ENCODE data around the gene AGPAT3.
A peak's percentile ranks its signal among the peaks of the same experiment; 100 is the strongest.

Gene AGPAT3

GRCh38 chr21:43911015-43911934 lies 46.3 kb downstream of the AGPAT3 start:
- no peak overlapping the region for H3K4me3 ChIP-seq (replicated peaks in 1 of 2; ENCODE audit: low read depth in 2 of 2, low read length in 2 of 2)
- DNase-seq (ENCODE audit: low read depth in 2 of 2) = peak in 1 of 2 donors; percentile 11
- no peak for TF ChIP-seq CTCF (IDR thresholded peaks at IDR 0.05; ENCODE audit: low read depth, low read length)

DNA sequence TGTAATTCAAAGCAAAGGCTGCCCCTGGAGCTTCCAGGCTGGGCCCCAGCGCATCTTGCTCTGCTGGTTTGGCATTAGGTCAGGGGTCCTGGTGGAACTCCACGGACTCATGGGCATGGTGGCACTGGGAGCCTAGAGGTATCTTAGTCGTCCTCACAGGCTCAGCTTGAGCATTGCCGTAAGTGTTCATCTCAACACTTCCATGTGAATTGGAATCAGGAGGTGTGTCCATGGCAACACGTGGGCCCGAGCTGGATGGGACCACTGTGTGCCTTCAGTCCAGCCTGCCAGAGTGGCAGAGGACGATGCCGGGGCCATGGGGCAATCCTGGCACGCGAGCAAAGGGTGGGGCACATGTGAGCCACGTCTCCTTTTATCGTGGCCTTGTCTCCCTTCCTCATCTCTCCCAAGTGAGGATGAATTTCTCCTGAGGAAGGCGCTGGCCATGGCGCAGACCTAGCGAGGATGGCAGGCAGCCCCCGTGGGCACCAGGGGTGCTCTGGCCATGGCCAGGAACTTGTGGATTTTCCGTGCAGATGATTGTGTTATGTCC lies 47.0 kb downstream of the AGPAT3 start:
- no peak for DNase-seq (ENCODE audit: low read depth in 2 of 2)
- TF ChIP-seq CTCF (IDR thresholded peaks at IDR 0.05; ENCODE audit: low read depth, low read length) = no peak
- no peak overlapping the region for H3K4me3 ChIP-seq (replicated peaks in 1 of 2; ENCODE audit: low read depth in 2 of 2, low read length in 2 of 2)

DNA sequence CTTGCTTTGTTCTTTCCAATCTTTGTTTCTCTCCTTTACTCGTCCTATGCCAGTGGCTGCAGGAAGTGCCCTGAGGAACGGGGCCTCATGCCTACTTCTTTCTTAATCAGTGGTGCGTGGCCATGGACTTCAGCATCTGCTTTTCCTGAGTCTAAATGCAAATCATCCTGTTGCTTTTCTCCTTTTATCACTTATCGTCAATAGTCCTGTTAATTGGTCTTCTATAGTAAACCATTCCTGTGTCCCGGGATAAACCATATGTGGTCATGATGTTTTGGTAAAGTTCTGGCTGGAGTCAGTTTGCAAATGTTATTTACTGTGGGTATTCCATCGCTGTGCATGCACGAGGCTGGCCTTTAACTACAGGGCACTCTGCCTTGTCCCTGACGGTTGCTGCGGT lies 47.5 kb downstream of the AGPAT3 start:
- TF ChIP-seq CTCF (IDR thresholded peaks at IDR 0.05; ENCODE audit: low read depth, low read length) = no peak
- DNase-seq (ENCODE audit: low read depth in 2 of 2) = no peak
- no peak overlapping the region for H3K4me3 ChIP-seq (replicated peaks in 1 of 2; ENCODE audit: low read depth in 2 of 2, low read length in 2 of 2)

GRCh38 chr21:43912910-43913309 lies 47.9 kb downstream of the AGPAT3 start:
- DNase-seq (ENCODE audit: low read depth in 2 of 2) = no peak
- TF ChIP-seq CTCF (IDR thresholded peaks at IDR 0.05; ENCODE audit: low read depth, low read length) = no peak
- H3K4me3 ChIP-seq (replicated peaks in 1 of 2; ENCODE audit: low read depth in 2 of 2, low read length in 2 of 2) = no peak overlapping the region

DNA sequence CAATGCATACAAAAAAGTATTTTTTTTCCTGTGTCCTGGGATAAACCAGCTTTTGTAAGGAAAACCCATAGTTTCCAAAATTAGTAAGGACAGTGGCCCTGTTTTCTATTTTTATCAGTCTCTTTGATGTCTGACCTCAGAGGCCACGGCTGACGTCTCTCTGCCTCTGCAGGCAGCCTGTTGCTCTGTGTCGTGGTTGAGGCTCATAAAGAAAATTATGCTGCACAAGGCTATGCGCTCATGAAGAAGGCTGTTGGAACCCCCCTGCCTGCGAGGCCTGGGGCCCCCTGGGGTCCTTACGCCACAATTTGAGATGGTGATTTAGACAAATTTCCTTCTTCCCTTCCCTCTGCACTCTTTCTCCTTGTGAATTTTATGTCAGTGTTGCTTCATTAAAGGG lies 48.9 kb downstream of the AGPAT3 start:
- H3K4me3 ChIP-seq (replicated peaks in 1 of 2; ENCODE audit: low read depth in 2 of 2, low read length in 2 of 2) = no peak overlapping the region
- TF ChIP-seq CTCF (IDR thresholded peaks at IDR 0.05; ENCODE audit: low read depth, low read length) = no peak
- peak; percentile 11 to 22 for DNase-seq (ENCODE audit: low read depth in 2 of 2)

DNA sequence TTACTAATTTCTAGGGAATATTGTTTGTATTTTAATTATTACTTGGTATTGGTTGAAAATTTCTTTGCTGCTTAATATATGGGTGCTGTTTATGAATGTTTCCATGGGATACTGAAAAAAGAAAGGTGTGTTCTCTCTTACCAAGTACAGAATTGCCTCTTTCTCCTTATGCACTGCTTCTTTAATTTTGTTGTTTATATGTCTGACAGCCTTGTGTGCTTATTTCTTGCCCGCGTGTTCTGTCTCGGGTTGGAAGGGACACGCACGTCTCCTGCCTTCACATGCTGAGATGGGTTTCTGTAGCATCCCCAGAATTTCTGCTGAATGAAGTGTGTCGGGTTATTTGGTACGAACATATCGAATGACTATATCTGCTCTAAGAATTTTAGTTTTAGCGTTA lies 51.1 kb downstream of the AGPAT3 start:
- no peak for TF ChIP-seq CTCF (IDR thresholded peaks at IDR 0.05; ENCODE audit: low read depth, low read length)
- DNase-seq (ENCODE audit: low read depth in 2 of 2) = no peak
- H3K4me3 ChIP-seq (replicated peaks in 1 of 2; ENCODE audit: low read depth in 2 of 2, low read length in 2 of 2) = no peak overlapping the region
